ENCODE data around the gene LRRK2.
A peak's percentile ranks its signal among the peaks of the same experiment; 100 is the strongest.
"Not testable (repeated sequence)": the region's sequence is repeated elsewhere in the genome, so short reads cannot be mapped to it uniquely, and the experiment has no call there.

Gene LRRK2

DNA sequence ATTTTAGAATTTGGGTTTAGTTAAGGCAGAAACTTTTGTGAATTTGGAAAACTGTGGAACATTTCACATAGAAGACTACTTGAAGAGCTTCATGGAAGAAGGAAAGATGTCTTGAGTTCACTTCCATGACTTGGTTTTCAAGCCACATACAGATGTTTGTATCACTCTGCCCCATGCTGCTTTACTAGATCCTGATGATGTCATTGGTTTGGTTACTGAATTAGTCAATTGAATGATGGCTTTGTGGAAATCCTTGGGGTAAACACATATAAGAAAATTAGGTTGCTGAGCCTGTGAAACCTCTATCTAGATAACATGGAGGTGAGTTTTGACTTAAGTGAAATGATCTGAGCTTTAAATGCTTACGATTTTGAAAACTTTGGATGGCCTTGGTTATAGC lies 90.6 kb downstream of the LRRK2 start:
- no peak for DNase-seq (ENCODE audit: low spot score)

DNA sequence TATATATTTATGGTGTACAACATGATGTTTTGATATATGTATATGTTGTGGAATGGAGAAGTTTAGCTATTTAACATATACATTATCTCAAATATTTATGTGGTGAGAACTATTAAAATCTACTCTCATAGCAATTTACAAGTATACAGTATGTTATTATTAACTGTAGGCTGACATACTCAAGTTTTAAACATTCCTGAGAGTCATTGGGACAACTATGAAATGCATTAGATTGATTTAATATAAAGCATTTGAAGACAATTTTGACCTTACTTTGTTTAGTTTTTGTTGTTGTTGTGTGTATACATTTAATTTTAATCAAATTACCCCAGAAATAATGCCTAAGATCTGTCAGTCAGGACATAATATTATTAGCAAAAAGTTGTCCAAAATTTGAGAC lies 99.5 kb downstream of the LRRK2 start:
- DNase-seq (ENCODE audit: low spot score): no peak

DNA sequence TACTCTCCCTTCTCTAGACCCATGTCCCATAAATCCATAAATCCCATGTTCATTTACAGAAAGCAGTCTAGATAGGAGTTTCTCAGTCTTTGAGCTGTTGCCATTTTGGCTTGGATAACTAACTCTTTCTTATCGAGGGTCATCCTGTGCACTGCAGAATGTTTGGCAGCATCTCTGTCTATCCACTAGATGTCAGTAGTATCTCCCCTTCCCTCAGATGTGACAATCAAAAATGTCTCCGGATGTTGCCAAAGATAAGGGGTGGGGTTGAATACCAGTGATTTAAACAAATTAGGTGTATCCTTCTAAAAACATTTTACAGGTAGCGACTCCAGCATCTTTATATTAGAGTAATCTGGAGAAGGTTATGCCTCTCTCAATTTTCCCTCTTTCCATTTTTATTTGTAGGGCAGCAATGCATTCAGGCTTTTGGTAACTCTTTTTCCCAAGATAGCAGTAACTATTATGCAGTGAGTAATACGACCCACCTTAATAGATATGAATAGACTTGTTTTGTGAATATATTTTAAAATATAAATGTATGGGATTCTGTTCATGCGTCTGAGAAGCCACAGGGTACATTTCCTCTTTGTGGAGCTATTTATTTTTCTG lies 100.7 kb downstream of the LRRK2 start:
- peak; percentile 32 for DNase-seq (ENCODE audit: low spot score)

DNA sequence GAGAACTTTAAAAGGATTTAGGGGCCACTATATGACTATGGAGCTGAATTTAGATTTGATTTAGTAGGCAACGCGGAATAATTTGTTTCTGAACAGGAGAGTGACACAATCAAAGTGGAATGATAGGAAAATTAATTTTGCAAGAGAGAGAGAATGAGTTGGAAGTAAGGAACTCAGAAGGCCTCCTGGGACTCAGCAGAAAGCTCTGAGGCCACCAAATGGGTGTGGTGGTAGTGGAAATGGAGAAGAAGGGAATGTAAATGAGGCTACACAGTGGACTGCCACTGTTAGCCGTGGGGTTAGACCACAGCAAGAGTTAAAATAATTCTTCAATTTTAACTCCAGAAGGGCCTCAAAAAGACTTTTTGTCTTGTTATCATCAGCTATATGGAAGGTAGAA lies 102.7 kb downstream of the LRRK2 start:
- DNase-seq (ENCODE audit: low spot score): no peak

DNA sequence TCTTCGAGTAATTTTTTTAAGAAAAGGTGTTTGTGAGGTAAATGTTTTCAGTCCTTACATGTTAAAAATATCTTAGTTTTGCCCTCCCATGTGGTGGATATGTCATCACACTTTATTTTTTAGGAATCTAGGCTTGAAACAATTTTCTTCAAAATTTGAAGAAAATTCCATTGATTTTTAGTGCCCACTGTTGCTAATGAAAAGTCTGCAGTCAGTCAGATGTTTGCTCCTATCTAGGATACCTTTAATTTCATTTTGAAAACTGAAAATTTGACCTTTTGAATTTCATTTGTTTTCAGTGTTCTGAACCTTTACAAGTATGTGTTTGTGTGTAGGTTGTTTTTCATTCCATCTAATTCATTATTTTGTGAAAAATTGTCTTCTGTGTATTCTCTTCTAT lies 105.4 kb downstream of the LRRK2 start:
- DNase-seq (ENCODE audit: low spot score): no peak

DNA sequence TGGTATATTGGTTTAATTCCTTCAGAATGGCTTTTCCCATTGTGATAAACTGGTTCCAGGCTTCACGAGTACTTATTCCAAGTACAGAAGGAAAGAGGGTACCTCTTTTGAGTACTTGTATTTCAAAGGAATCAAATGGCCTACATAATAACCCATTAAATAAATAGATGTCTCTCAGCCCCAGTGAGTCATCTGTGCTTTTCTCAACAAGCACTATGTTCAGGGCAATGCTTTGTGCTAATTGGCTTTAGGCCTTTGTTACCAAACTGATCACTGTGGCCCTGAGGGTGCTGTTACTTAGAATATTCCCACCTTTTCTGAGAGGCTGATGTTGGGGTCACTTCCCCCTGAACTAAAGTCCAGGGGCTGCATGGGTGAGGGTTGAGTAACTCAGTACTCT lies 107.1 kb downstream of the LRRK2 start:
- no peak for DNase-seq (ENCODE audit: low spot score)

DNA sequence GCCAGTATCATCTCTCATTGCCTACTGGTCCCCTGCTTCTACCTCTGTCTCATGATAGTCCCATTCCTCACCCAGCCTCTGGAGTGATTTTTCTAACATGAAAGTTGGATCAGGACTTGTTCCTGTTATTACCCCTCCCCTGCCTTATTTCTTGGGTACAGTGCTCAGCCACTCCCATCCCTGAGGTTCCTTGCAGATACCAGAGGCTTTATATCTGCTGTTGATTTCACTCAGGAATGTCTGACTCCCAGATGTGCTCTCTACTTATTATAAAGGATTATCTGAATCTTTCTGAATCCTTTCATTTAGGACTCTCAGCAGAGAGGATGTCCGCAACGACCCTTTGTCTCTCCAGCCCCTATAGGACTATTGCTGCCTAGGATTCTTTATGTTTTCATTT lies 111.2 kb downstream of the LRRK2 start:
- no peak for DNase-seq (ENCODE audit: low spot score)

DNA sequence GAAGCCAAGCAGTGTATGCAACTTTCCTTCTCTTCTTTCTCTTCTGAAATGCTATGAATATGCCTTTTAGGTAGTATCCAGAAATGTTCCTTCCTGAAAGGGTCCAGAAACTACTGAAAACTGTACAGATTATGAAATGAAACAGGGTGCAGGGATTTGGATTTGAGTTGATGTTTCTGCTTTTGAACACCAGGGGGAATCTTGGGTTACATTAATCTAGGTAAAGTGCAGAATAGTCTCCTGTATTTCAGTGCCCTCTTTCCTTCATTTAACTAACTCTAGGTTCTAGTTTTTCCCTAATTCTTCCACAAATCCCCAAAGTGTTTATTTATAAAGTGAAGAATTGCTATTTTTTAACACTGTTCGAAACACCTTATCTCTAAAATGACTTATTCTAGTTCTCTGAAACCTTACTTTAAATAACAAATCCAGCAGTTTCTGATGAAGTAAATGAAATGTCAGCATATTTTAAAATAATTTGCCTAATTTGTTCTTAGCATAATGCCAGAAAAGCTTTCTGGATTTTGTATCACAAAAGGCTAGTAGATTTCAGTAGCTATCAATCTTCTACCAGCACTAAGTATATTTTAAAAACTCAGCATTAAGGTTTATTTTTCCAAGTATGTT lies 111.9 kb downstream of the LRRK2 start:
- DNase-seq (ENCODE audit: low spot score): peak; percentile 15

DNA sequence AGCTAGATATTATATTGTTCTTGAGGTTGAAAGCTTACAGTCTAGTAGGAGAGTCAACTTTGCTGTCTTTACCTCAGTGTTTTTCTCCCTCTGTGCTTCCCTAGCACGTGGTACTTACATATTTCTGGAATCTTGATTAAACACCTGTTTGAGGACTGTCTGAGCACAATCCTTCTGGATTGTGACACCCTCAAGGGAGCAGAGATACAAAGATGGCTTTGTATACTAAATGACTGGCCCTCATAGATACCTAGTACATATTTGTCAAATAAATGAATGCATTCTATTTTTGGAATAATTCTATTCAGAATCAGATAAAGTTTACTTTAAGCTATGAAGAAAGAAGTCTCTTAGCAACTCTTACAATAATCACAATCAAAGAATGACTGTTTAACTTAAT lies 113.3 kb downstream of the LRRK2 start:
- no peak for DNase-seq (ENCODE audit: low spot score)

DNA sequence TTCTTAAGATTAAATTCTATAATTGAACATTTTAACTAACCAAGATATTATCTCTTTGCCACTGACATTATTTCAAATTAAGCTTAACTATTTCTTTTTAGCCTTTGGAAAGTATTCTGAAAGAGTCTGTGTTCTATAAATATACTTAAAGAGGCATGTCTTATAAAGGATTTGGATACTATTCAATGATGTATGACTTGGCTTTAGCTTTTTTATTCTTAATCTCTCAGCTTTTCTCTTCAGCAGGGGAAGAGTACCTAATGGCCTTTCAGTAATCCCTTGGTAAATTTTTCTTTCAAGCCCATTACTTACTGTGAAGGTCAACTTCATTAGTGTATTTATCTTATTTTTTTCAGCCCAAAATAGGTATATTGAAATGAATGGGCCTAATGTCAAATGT lies 113.8 kb downstream of the LRRK2 start:
- DNase-seq (ENCODE audit: low spot score): no peak

DNA sequence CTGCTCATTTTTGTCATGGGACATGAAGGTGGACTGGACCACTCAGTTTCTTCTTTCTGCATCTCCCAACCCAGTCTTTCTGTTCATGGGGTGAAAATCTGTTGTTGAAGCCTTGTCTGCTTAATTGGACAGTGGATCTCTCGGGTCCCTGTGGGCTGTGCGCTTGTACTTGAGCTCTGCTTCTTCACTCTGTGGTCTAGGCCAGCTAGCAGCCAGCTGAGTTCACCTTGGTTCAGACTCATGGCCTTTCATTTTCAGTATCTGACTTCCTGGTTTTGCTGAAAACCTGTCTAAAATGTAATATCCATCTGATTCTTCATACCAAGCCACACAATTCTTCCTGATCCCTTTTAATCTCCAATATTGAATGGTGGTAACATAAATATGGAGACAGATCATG lies 117.2 kb downstream of the LRRK2 start:
- peak; percentile 2 for DNase-seq (ENCODE audit: low spot score)

DNA sequence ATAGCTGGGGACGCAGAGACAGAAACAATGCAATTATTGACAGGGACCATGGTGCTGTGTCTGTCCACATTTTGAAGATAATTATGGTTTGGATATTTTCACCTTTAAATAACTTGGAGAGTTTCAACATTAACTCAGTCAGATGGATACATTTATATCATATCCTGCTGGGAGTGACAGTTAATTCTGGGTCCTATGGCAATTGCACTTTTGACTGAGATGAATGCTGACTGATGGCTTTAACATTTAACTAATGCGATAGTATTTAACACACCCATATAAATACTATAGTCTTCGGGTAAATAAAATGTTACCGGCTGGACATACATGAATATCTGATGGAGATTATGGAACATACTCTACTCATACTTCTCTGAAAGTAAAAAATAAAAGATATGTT lies 118.3 kb downstream of the LRRK2 start:
- no peak for DNase-seq (ENCODE audit: low spot score)

DNA sequence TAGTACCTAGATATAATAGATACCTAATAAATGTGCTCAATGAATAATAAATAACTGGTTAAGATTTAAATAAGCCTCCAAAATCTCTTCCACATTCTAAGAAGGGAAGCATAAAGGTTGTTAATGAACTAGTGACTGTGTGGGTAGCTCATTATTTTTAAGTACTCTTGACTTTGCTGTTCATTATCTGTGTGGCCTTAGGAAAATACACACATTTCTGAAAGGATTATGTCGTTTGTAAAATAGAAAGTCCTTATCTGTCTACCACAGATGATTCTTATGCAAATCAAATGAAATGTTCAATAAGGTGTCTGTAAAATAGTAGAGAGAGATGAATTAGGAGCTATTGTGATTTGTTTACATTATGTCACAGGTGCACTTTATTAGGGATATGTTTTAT lies 119.5 kb downstream of the LRRK2 start:
- DNase-seq (ENCODE audit: low spot score): no peak

DNA sequence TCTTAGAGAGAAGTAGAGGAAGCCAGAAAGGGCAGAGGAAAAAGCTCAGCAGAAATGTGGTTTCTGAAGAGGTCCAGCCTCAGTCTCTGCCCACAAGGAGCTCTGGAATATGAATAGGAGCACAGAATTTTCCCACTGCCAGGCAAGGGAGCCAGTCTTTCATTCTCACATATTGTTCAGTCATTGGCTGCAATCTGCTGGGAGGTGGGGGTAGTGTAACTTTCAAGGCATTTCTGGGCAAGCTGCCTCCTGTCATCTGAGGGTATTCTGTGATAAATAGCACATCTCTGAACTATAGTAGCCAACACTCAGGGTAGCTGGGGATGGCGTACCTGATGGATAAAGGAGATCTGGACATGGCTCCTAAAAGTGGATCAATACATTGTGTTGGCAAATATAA lies 127.2 kb downstream of the LRRK2 start:
- no peak for DNase-seq (ENCODE audit: low spot score)

DNA sequence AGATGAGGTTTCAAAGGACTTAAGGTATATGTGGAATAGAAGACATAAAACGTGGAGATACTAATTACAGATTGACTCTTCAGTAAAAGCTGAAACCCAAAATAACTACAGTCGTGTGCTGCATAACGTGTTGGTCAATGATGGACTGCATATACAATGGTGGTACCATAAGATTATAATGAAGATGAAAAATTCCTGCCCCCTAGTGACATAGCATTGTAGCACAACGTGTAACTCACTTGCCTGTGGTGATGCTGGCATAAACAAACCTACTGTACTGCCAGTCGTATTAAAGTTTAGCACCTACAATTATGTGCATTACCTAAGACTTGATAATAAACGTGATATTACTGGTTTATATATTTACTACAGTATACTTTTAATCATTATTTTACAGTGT lies 150.3 kb downstream of the LRRK2 start:
- DNase-seq (ENCODE audit: low spot score): no peak

DNA sequence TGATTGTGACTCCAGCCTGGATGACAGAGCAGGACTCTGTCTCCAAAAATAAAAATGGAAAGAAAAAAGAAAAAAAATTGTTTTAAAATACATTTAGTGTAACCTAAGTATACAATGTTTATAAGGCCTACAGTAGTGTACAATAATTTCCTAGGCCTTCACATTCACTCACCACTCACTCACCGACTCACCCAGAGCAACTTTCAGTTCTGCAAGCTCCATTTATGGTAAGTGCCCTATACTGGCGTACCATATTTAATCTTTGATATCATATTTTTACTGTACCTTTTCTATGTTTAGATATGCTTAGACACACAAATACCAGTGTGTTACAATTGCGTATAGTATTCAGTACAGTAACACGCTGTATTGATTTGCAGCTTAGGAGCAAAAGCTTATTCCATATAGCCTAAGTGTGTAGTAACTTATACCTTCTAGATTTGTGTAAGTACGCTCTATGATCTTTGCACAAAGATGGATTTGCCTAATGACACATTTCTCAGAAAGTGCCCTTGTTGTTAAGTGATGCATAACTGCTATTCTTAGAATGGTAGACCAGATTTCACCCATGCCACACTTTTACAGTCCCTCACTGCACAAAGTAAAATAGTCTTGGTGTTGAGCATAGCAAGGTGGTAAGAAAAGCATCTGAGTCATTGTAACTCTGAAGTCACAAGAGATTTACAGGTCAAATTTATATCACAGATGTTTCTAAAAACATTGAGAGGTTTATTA lies 151.9 kb downstream of the LRRK2 start:
- peak; percentile 29 for DNase-seq (ENCODE audit: low spot score)

DNA sequence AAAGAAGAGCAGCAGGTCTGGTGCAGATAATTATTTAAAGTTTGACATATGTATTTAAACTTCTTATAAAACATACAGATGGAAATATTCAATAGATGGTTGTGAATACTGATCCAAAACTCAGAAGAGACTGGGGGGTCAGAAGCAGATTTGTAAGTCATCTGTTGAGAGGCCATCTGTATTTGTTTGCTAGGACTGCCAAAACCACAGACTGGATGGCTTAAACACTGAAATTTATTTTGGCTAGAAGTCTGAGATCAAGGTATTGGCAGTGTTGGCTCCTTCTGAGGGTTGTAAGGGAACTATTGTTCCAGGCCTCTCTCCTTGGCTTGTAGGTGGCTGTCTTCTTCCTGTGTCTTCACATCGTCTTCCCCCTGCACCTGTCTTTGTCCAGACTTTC lies 153.9 kb downstream of the LRRK2 start:
- DNase-seq (ENCODE audit: low spot score): no peak

DNA sequence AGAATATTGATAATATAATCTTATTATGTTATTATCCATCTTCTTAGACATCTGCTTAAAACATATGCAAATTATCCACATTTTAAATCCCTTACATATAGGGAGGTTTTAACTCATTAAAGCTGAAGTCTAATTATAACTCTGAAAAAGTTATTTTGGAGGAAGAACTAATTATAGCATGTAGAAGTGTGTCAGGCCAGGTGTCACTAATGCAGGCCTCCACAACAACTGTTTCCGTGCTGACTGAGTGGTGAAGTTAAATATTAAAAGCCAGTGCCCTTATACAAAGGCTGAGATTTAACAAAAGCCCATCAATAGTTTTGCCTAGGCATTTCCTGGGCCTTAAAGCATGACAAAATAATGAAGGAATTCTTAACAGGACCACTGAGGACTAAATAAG lies 157.4 kb downstream of the LRRK2 start:
- peak; percentile 12 for DNase-seq (ENCODE audit: low spot score)

DNA sequence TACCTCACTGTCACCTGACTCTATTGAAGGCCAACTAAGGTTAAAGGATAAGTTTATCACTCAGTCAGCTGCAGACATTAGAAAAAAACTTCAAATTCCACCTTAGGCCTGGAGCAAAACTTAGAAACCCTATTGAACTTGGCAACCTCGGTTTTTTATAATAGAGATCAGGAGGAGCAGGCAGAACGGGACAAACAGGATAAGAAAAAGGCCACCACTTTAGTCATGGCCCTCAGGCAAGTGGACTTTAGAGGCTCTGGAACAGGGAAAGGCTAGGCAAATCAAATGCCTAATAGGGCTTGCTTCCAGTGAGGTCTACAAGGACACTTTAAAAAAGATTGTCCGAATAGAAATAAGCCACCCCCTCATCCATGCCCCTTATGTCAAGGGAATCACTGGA lies 162.5 kb downstream of the LRRK2 start:
- not testable (repeated sequence) for DNase-seq (ENCODE audit: low spot score)

DNA sequence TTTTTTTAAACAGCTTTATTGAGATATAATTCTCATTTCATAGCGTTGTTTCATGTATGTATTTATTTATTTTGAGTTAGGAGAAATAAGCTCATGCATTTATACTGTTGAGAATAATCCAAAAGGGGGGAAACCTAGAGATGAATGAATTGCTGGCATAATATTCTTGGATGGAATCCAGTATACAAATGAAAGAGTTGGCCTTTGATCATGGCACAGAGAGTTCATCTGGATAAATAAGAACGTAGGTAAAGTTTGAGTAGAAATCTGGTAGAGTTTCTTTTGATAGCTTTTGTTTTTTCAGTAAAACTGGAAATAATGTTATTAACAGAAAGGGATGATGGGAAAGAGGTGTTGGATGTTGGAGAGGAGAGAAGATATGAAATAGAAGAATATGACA lies 166.2 kb downstream of the LRRK2 start:
- DNase-seq (ENCODE audit: low spot score): no peak

DNA sequence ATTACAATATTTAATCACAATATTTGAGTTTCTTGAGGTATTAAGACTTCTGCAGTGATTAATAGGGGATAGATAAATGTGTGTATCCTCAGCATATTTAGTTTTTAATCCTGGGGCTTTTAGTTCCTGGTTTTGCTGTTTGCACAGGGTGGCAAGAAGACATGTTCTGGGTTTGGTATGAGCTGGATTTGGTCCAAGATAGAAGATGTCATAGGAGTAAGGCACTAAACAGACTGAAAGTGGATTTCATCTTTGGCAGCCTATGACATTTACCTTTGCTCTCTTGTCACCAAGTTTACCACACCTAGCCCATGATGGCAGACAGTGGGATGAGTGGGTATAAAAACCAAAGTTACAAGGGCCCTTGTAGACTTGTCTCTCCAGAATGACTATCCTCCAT lies 168.2 kb downstream of the LRRK2 start:
- peak; percentile 13 for DNase-seq (ENCODE audit: low spot score)

DNA sequence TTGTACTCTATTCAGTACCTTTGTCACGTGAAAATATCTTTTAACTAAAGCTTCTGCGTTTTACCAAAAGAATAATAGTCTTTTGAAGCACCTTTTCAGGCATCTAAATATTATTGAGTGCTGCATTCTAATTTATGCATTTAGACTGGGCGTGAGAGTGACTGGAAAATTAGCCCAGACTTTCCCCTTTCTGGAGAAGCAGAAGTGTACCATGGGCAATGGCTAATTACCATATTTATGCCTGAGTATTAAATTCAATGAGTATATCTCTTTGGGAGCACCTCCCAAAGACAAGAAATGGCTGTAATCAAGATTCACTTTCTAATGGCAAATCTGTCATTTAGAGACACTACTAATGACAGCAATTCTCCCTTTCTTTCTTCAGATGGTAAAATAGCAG lies 174.9 kb downstream of the LRRK2 start:
- no peak for DNase-seq (ENCODE audit: low spot score)

DNA sequence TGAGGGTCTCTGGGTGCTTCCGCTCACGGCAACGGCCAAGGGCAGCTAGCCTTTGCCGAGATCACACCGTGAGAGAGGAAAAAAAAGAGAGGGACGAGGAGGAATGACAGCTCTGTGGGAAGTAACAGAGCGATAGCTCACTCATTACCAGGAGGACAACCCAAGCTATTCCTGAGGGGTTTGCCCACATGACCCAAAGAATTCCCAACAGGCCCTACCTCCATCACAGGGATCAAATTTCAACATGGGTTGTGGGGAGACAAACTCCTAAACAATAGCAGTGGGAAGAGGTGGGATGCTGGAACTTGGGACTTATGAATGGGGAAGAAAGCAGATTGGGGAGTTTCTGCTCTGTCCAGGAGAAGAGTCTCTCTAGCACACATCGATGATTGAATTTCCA lies 180.6 kb downstream of the LRRK2 start:
- DNase-seq (ENCODE audit: low spot score): no peak

Measured in kidney tubule cell (primary cell).